NCI-H460 (cell line): ENCODE data around the gene POLE2. TPM values are rescaled to one million over a fixed set of nuclear protein-coding genes. Genes with fewer than 3 reads are reported as not detected.
"Not testable (repeated sequence)": the region's sequence is repeated elsewhere in the genome, so short reads cannot be mapped to it uniquely, and the experiment has no call there.

Experiments
- DNase-seq: peaks from one replicate; pipeline ENCODE4 v3.0.0-alpha.2; 2016; ENCODE audit warnings: low read depth; ENCODE audit errors: extremely low read depth
- small RNA-seq, 2 experiments: library from RNA; depleted of rRNA; stranded (forward); fragments of <200 nt; gene quantifications; one replicate each; pipeline ENCODE3, GENCODE V24; 2014
- total RNA-seq: library from RNA; depleted of rRNA; stranded (reverse); fragments of >200 nt; shearing (Covaris generic); gene quantifications from 2 replicates; pipeline ENCODE4 v1.2.3, GENCODE V29; 2014; rRNA removed

The POLE2 gene
- total RNA-seq, 1 experiment from 2014 or later: 16.2 TPM

DNA sequence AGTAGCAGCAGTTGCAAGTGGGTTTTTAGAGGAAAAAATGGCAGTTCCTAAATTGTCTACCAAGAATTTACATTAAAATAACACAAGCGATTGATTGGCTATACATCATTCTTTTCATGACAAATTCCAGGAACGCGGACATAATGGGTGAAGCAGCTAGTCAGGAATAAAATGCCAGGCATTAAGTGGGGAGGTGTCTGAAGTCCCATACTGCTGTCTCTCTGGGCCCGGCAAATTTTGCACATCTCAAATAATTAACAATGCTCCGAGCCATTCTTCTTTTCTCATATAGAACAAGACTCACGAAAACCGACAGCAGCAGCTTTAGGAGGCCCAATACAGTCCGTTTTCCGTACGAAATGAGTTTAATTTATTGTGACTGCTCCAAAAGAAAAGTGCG lies 68.3 kb downstream of the POLE2 start:
- no peak for DNase-seq

GRCh38 chr14:49619273-49619672 lies 68.7 kb downstream of the POLE2 start:
- not testable (repeated sequence) for DNase-seq

DNA sequence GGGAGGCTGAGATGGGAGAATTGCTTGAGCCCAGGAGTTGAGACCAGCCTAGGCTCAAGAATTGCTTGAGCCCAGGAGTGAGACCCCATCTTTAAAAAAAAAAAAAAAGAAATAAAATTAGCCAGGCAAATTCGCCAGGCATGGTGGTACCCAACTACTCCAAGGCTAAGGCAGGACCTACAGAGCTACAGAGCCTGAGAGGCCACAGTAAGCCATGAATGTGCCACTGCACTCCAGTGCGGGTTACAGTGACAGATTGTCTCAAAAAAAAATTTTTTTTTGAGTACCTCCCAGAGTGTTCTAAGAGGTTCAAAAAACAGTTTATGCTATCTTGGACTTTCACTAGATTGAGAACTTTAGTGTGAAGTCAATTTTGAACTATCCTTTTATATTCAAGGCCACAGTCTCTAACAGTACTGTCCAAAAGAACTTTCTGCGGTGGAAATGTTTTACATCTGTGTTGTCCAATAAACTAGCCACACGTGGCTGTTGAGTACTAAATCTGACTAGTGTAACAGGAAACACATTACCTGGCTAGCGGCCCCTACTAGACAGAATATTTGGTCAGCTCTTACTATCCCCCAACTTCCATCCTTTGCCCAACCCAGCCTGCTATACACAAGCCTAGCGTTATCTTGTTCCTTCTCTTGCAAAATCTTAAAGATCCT lies 70.0 kb downstream of the POLE2 start:
- no peak for DNase-seq

DNA sequence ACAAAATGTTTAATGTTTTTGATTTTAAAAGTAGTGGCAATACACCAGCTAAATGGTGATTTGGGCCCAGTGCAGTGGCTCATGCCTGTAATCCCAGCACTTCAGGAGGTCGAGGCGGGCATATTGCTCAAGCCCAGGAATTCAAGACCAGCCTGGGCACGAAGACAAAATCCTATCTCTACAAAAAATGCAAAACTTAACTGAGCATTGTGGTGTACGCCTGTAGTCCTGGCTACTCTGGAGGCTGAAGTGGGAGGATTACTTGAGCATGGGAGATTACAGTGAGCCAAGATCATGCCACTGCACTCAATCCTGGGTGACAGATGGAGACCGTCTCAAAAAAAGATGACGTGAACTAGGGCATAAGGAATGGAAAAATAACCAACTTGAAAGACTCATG lies 72.2 kb downstream of the POLE2 start:
- no peak for DNase-seq

- no peak for DNase-seq
Observed at GRCh38 chr14:49614196-49614595, 73.8 kb downstream of the POLE2 start.

DNA sequence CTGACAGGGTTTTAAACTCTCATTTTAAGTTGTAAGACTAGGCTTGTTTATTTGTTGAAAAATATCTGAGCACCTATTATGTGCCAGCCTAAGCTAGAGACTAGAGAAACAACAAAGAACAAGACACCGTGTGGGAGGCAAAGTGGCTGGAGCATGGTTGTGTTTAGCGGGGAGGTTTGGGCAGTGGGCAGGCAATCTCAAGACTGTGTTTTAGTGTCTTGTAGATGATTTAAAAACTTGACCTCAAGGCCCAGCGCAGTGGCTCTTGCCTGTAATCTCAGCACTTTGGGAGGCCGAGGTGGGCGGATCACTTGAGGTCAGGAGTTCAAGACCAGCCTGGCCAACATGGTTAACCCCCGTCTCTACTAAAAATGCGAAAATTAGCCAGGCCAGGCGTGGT lies 75.3 kb downstream of the POLE2 start:
- no peak for DNase-seq

- DNase-seq: no peak
Observed at GRCh38 chr14:49612251-49612650, 75.8 kb downstream of the POLE2 start.

DNA sequence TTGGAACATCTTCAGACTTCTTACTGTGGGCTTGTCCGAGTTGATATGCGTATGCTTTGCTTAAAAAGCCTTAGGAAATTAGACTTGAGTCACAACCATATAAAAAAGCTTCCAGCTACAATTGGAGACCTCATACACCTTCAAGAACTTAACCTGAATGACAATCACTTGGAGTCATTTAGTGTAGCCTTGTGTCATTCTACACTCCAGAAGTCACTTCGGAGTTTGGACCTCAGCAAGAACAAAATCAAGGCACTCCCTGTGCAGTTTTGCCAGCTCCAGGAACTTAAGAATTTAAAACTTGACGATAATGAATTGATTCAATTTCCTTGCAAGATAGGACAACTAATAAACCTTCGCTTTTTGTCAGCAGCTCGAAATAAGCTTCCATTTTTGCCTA lies 80.4 kb downstream of the POLE2 start:
- DNase-seq: no peak

- peak; percentile 73 for DNase-seq
Observed at GRCh38 chr14:49598485-49599300, 89.3 kb downstream of the POLE2 start, which contains the start of gene LRR1. Gene LRR1 (plus strand): TSS chr14:49598940. CDS start chr14:49599021, 81 bp downstream.

- no peak for DNase-seq
Observed at GRCh38 chr14:49598189-49598484, 89.9 kb downstream of the POLE2 start.

DNA sequence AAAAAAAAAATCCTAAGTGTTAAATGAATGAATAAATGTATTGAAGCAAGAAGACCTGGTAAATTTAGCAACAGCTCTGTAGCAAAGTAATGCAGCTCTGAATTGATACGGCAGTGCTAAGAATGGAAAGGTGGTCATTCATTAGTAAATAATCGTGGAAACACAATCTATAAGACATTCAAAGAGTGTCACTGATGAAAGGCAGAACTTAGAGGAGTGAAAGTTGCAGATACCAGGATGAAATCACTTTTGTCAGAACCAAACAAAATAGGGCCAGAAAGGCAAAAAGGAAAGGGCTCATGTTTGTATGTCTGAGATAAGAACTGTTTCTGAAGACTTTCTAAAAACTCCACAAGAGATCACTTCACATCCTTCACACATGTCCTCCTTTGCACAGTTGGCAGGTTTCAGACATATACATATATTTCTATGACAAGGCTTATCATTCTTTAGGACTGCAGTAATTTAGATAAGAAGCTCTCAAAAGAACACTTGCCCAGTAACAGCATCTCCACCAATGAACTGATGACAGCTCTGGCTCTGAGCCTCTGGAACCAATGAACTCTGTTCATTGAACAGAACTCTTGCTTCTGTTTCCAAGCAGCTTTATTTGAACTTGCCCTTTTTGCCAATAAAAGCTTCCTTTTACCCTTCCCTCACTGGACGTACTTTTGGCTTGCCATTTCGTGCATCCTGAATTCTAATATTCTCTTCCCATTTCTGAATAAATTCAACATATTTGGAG lies 93.5 kb downstream of the POLE2 start:
- DNase-seq: no peak

Small RNA genes lying within 50 kb of the gene (small RNA-seq; reads per million reads assigned to genes)
- 0 reads per million in 2 experiments for gene AL139099.3
- 0 reads per million in 2 experiments for gene RNU6ATAC30P

Other genes starting within 250 kb of the POLE2 start
- 4,587 and 5,130 TPM in 2 replicates for gene RPS29, start 101.8 kb downstream of the POLE2 start, total RNA-seq
- gene LRR1, start 89.3 kb downstream of the POLE2 start, total RNA-seq: 42.7 and 51.9 TPM in 2 replicates
- 434 and 471 TPM in 2 replicates for gene RPL36AL, start 67.6 kb downstream of the POLE2 start, total RNA-seq
- 49.5 and 52.8 TPM in 2 replicates for gene MGAT2, start 67.4 kb downstream of the POLE2 start, total RNA-seq
- gene DNAAF2, start 53.0 kb downstream of the POLE2 start, total RNA-seq: 15.9 and 16.2 TPM in 2 replicates
- gene KLHDC1, start 4.9 kb upstream of the POLE2 start, total RNA-seq: 0.47 and 0.69 TPM in 2 replicates
- gene KLHDC2, start 79.9 kb upstream of the POLE2 start, total RNA-seq: 62.1 and 83.0 TPM in 2 replicates
- gene NEMF, start 164.6 kb upstream of the POLE2 start, total RNA-seq: 61.1 and 73.4 TPM in 2 replicates
- 47.8 and 54.4 TPM in 2 replicates for gene ARF6, start 204.9 kb upstream of the POLE2 start, total RNA-seq